Motor neuron (in vitro differentiated cells): ENCODE data around the gene MFAP3. TPM values are rescaled to one million over a fixed set of nuclear protein-coding genes. Genes with fewer than 3 reads are reported as not detected.
A peak's percentile ranks its signal among the peaks of the same experiment; 100 is the strongest.
"Not testable (repeated sequence)": the region's sequence is repeated elsewhere in the genome, so short reads cannot be mapped to it uniquely, and the experiment has no call there.

ENCODE experiments used
- ATAC-seq, 8 experiments: fragments of 200-7000 bp; cut with Tn5 transposase; replicated peaks in 6 of 8; 2 replicates each; pipeline ENCODE4 v1.8.0; 2021; ENCODE audit warnings: mild to moderate bottlenecking in 8 of 8, moderate library complexity in 8 of 8
- H3K27ac ChIP-seq, 2 donors: fragments of 250-450 bp; sonication (Bioruptor Pico); 2 replicates each; pipeline ENCODE4 v1.9.0; 2021; ENCODE audit warnings: antibody characterized with exemption in 2 of 2, mild to moderate bottlenecking in 2 of 2, moderate library complexity in 1 of 2
- H3K4me1 ChIP-seq, 2 donors: fragments of 250-450 bp; sonication (Bioruptor Pico); replicated peaks in 1 of 2; 2 replicates each; pipeline ENCODE4 v1.6.1; 2021; ENCODE audit warnings: antibody characterized with exemption in 2 of 2, mild to moderate bottlenecking in 2 of 2, moderate library complexity in 1 of 2
- H3K4me3 ChIP-seq, 5 donors: fragments of 250-450 bp; sonication (Bioruptor Pico); 2 replicates each; pipeline ENCODE4 v1.9.0; 2021; ENCODE audit warnings: antibody characterized with exemption in 5 of 5, mild to moderate bottlenecking in 5 of 5, moderate library complexity in 4 of 5
- WGBS, 10 experiments: fragments of 450-650 bp; shearing (Covaris generic); methylation state at CpG; one replicate each; pipeline ENCODE4 v1.0.0; 2022; 5-methylcytosine and 5-hydroxymethylcytosine counted together
- in situ Hi-C, 9 experiments: fragments of 400-800 bp; cut with MboI; loops; one replicate each; pipeline ENCODE4 v1.15.0; 2021; ENCODE audit warnings: low sequenced_read_pairs in 9 of 9, low pct_unique_long_range_greater_than_20kb in 2 of 9; ENCODE audit not compliant: unreplicated experiment in 9 of 9
- total RNA-seq, 8 experiments: library from RNA; unstranded; fragments of 300-600 nt; gene quantifications; 2 replicates each; pipeline versions ENCODE4 v1.2.3 to v1.2.4, GENCODE V29; 2022

MFAP3 gene
- 100 to 1,000 TPM in 1 of 8 experiments, 10 to 100 TPM in 7; 31.8 to 102 (median 48.5) TPM for total RNA-seq

DNA sequence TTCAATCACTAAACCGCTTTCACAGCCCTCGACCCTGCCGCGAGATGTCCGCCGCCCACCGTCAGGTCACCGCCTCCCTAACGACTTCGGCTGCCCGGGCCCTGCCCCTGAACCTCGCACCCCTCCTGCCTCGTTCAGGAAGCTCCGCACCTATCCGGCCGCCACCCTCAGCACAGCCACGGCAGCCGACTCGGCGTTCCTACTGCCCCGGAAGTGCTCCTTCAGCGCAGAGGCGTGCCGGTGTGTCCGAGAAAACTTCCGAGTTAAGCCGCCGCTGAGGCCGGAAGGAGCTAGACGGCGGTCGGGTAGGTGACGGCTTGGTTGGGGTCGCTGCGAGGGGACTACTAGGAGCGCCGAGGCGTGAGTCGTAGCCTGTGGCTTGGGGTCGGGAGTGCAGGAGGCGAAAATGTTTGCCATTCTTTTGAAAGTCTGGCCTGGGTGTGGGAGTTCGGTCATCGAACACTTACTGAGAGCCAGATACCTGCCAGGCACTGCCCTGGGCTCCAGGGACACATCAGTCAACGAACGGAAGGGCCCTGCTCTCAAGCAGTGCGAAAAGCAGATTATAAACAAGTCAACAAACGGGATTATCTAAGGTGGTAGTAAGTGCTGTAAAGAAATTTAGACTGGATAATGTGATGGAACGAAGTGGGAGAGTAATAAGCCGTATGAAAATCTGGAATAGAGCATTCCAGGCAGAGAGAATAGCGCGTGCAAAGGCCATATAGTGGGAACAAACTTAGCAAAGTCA is at the start of gene MFAP3, which contains the start of gene FAM114A2:
TSS of gene MFAP3 (plus strand) at position 261 of the 751 bp plus-strand sequence. CDS start 10,756 bp downstream, outside the sequence.
TSS of gene FAM114A2 (minus strand) at position 204 of the 751 bp plus-strand sequence. CDS start 3,957 bp downstream, outside the sequence.
- 0 to 9% (median 2%) methylated on average over 3 to 34 of the region's 51 CpGs for whole genome bisulfite sequencing, 10 experiments
- Histone ChIP-seq H3K4me3 (peak within 1 kb of the TSS; percentile 57 to 87 (median 75)), H3K4me1 (peaks cover 6 to 19% of the 10 kb centered on the region in 2 donors), H3K27ac (peak within 1 kb of the TSS; percentile 86 to 93)
- ATAC-seq: peak; percentile 97 to 99 (median 99)
- in situ Hi-C loops: no loop called here

DNA sequence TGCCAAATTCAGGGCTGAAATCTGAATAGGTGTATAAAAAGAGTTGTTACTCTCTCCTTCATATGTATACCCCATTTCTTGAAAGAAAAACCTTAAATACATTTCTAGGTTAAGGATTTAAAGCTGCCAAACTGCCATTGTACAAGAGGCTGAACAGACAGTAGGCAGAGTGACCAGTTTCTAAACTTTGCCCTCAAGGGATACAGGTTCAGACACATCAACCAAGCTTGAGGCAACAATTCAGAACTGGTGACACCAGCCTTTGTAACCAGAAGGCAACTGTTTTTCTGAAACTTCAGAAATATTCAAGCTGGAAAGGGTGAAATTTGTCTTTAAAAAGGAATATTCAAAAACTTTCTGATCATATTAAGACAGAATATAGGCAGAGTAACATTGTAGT is 47.6 kb upstream of the MFAP3 start:
- H3K4me3 ChIP-seq: no peak overlapping the region
- no peak for ATAC-seq
- in situ Hi-C loops: loop anchor here in 1 of 9 experiments (25.0 kb wide), 1 partner anchor 646 kb away; no protein-coding TSS in a partner anchor
- H3K4me1 ChIP-seq: no peaks in the 10 kb centered on the region
- H3K27ac ChIP-seq: no peak overlapping the region

DNA sequence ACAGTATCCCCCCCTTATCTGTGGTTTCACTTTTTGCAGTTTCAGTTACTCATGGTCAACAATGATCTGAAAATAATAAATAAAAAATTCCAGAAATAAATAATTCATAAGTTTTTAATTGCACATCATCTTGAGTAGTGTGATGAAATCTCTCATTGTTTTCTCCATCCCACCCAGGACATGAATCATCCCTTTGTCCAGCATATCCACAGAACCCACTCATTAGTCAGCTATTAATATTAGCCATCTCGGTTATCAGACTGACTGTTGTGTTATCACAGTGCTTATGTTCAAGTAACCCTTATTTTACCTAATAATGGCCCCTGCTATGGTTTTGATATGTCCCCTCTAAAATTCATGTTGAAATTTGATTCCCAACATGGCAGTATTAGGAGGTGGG is 40.8 kb upstream of the MFAP3 start:
- peak in 1 of 8 experiments; percentile 20 for ATAC-seq
- H3K4me1 ChIP-seq: no peaks in the 10 kb centered on the region
- WGBS, 10 experiments: 43 to 100% (median 100%) methylated on average over 1 of the region's 1 CpG; no CpG with 5 or more reads in 4 of the 10 experiments
- H3K27ac ChIP-seq: no peak overlapping the region
- in situ Hi-C loops: loop anchor here in 1 of 9 experiments (25.0 kb wide), 1 partner anchor 639 kb away; no protein-coding TSS in a partner anchor
- H3K4me3 ChIP-seq: no peak overlapping the region

DNA sequence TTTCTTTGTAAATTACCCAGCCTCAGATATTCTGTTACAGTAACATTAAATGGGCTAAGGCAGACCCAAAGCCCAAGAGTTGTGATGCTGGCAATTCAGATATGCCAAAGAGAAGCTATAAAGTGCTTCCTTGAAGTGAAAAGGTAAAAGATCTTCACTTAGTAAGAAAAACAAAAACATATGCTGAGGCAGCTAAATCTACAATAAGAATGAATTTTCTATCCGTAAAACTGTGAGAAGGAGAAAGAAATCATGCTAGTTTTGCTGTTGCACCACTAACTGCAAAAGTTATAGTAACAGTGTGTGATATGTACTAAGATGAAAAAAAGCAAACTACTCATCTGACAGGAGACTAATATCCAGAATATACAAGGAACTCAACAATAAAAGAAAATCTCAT is 40.0 kb upstream of the MFAP3 start:
- in situ Hi-C loops: loop anchor here in 1 of 9 experiments (25.0 kb wide), 1 partner anchor 639 kb away; no protein-coding TSS in a partner anchor

DNA sequence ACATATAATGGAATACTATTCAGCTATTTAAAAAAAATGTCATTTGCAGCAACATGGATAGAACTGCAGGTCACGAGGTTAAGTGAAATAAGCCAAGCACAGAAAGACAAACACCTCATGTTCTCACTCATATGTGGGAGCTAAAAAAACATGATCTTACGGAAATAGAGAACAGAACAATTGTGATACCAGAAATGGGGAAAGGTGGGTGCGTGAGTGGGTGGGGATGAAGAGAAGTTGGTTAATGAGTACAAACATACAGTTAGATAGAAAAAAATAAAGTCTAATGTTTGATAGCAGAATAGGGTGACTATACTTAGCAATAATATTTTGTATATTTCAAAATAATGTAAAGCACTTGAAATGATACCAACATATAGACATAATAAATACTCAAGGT is 38.8 kb upstream of the MFAP3 start:
- Histone ChIP-seq H3K4me1 (no peaks in the 10 kb centered on the region), H3K4me3 (no peak overlapping the region), H3K27ac (no peak overlapping the region)
- no peak for ATAC-seq
- WGBS, 10 experiments: 91 to 100% (median 93%) methylated on average over 1 to 3 of the region's 3 CpGs; no CpG with 5 or more reads in 1 of the 10 experiments
- in situ Hi-C loops: loop anchor here in 1 of 9 experiments (25.0 kb wide), 1 partner anchor 637 kb away; no protein-coding TSS in a partner anchor

More for the DNA sequence above, 40.0 kb upstream of the MFAP3 start:
- WGBS, 10 experiments: 92 to 100% (median 100%) methylated on average over 1 of the region's 1 CpG
- H3K4me1 ChIP-seq: no peaks in the 10 kb centered on the region
- no peak overlapping the region for H3K27ac ChIP-seq
- H3K4me3 ChIP-seq: no peak overlapping the region
- ATAC-seq: no peak

DNA sequence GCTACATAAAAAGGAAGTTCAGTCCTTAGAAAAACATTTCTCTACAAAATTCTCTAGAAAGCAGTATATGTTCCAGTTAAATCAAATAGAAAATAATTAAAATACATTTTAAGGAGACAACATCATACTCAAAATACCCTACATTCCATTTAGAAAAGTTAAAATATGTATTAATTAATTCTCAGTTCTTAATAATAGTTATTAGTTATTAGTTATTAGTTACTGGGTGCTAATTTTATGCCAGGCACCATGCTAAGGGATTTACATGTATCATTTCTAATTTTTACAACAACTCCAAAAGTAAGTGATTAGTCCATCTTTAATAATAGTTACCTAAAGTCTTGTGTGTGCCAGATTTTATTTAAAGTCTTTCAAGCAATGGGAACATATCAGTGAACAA is 38.1 kb upstream of the MFAP3 start:
- Histone ChIP-seq H3K4me3 (no peak overlapping the region), H3K27ac (no peak overlapping the region), H3K4me1 (no peaks in the 10 kb centered on the region)
- no peak for ATAC-seq
- in situ Hi-C loops: no loop called here

DNA sequence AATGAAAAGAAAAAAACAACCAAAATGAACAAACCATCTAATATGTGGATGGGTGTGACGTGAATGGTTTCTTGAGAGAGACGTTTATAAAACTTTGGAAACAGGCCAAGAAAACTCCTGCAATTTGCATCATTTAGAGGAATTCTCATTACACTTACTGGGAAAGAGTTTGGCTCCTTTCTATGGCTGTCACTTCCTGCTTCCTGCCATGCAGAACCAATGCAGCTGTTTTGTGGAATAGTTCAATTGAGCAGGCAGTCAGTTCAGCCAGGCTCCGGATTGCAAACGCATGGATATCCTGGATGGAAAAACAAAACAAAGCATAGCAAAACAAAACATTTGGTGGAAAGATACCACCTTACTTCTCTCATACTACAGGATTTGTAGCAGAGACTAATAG is 36.7 kb upstream of the MFAP3 start:
- peak in 3 of 8 experiments; percentile 47 to 93 (median 80) for ATAC-seq
- in situ Hi-C loops: no loop called here
- no peak overlapping the region for H3K27ac ChIP-seq
- WGBS, 10 experiments: 39 to 100% (median 64%) methylated on average over 2 to 4 of the region's 4 CpGs; no CpG with 5 or more reads in 2 of the 10 experiments
- H3K4me1 ChIP-seq: no peaks in the 10 kb centered on the region
- no peak overlapping the region for H3K4me3 ChIP-seq

DNA sequence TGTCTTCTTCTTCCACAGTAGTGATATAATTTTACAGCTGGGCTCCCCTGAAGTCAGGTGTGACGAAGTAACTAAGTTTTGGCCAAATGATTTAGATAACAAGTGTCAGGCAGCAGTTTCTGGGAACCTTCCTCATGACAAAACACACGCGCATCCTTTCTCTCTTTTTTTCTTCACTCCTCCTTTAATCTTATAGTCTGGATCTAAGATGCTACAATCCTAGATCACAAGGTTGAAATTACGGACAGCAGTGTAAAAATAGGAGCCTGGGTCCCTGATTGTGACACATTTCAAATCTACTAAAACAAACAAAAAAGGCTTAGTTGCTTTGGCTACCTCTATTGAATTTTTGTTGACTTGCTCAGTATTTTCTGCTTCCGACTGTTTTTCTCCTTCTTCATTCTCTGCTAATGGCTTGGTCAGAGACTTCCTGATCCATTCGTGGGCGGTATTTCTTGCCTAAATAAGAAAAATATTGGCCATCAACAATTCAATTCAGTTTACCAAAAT is 36.2 kb upstream of the MFAP3 start:
- no peak overlapping the region for H3K27ac ChIP-seq
- ATAC-seq: no peak
- no peak overlapping the region for H3K4me3 ChIP-seq
- 80 to 100% (median 96%) methylated on average over 1 to 7 of the region's 7 CpGs for WGBS, 10 experiments
- in situ Hi-C loops: no loop called here
- no peaks in the 10 kb centered on the region for H3K4me1 ChIP-seq

DNA sequence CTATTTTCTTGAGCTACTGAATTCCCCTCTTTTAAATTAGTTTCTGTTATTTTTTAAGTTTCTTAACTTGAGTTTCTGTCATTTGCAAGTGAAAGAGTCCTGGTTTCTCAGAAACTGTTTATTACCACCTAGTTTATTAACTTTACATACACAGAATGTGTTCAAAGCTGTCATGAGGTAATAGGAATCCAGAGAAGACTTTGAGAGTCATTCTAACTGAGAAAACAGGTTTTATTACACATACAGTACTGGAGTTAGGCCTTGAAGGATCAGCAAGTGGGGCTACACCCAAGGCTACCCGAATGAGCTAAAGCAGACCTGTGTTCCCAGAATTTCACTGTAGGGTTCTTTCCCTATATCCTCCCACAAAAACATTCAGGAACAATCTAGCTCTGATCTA is 33.1 kb upstream of the MFAP3 start:
- H3K4me1 ChIP-seq: no peaks in the 10 kb centered on the region
- in situ Hi-C loops: no loop called here
- WGBS, 10 experiments: 80 to 100% (median 100%) methylated on average over 1 of the region's 1 CpG; no CpG with 5 or more reads in 3 of the 10 experiments
- peak in 1 of 8 experiments; percentile 31 for ATAC-seq
- no peak overlapping the region for H3K27ac ChIP-seq
- H3K4me3 ChIP-seq: no peak overlapping the region

DNA sequence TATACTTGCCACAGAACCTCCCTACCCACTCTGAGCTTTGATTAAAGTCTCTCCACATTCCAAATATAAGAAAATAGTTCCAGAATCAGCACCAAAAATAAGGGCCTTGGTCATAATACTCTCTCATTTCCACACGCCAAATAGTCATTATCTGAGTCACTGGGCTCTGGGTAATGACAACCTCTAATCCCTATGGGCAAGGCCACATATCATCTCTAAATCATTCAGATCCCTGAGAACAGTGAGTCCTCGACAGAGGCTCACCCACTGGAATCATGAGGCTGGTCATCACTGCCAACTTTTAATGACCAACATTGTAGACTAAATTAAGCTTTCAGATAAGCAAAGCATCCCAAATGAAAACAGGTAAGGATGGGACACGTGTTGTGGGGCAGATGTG is 28.1 kb upstream of the MFAP3 start:
- no peak overlapping the region for H3K27ac ChIP-seq
- in situ Hi-C loops: no loop called here
- no peaks in the 10 kb centered on the region for H3K4me1 ChIP-seq
- no peak overlapping the region for H3K4me3 ChIP-seq
- ATAC-seq: no peak
- 21 to 80% (median 61%) methylated on average over 2 to 3 of the region's 3 CpGs; no CpG with 5 or more reads in 4 of the 10 experiments for WGBS, 10 experiments

DNA sequence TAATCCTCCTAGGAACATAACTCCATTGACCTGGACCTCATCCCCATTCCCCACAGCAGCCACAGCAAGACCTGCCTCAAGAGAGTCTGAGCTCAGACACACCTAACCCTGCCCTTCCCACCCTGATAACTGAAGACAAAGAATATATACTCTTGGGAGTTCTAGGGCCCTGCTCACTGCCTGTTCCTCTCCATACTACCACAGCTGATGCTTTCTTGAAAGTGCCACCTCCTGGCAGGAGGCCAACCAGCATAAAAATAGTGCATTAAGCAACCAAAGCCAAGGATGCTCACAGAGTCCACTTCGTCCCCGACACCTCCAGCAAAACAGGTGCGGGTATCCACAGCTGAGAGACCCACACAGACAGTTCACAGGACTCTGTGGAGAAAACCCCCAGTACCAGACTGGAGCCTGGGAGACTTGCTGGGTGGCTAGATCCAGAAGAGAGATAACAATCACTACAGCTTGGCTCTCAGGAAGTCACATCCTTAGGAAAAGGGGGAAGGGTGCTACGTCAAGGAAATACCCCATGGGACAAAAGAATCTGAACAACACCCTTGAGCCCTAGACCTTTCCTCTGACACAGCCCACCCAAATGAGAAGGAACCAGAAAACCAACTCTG is 23.6 kb upstream of the MFAP3 start:
- ATAC-seq: no peak

DNA sequence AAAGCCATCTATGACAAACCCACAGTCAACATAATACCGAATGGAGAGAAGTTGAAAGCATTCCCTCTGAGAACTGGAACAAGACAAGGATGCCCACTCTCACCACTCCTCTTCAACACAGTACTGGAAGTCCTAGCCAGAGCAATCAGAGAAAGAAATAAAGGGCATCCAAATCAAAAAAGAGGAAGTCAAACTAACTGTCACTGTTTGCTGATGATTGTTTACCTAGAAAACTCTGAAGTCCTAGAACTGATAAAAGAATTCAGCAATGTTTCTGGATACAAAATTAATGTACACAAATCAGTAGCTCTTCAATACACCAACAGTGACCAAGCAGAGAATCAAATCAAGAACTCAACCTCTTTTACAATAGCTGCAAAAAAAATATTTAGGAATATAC is 19.8 kb upstream of the MFAP3 start:
- H3K27ac ChIP-seq, H3K4me3 ChIP-seq, in situ Hi-C loops, H3K4me1 ChIP-seq, ATAC-seq: not testable (repeated sequence)
- 82 to 100% (median 100%) methylated on average over 1 of the region's 1 CpG for WGBS, 10 experiments

More for the DNA sequence above, 23.6 kb upstream of the MFAP3 start:
- in situ Hi-C loops: no loop called here
- WGBS, 10 experiments: 87 to 100% (median 100%) methylated on average over 1 to 4 of the region's 4 CpGs; no CpG with 5 or more reads in 4 of the 10 experiments
- Histone ChIP-seq H3K4me3 (no peak overlapping the region), H3K4me1 (no peaks in the 10 kb centered on the region), H3K27ac (no peak overlapping the region)

DNA sequence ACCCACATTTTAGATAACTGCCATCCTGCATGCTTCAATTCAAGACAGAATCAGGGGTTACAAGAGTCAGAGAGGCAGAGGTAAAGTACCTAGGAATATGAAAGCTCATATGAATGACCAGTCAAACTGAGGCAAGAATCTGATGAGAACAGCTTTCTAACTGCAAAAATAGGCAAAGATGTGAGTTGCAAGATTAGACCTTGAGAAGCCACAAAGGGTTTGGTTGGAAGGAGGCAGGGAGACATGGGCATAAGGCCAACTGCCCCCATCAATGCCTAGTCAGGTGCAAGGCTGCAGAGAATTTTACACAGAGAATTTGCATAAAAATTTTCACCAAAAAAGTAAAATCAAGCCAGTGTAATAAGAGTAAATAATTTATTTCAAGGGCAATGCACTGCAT is 12.8 kb upstream of the MFAP3 start:
- H3K27ac ChIP-seq: no peak overlapping the region
- H3K4me3 ChIP-seq: no peak overlapping the region
- in situ Hi-C loops: no loop called here
- no peaks in the 10 kb centered on the region for H3K4me1 ChIP-seq
- ATAC-seq: no peak
